ENCODE data around the gene GJD3.
"Not testable (repeated sequence)": the region's sequence is repeated elsewhere in the genome, so short reads cannot be mapped to it uniquely, and the experiment has no call there.

The GJD3 gene

GRCh38 chr17:40367728-40368127 is 3.2 kb upstream of the GJD3 start:
- not testable (repeated sequence) for DNase-seq

DNA sequence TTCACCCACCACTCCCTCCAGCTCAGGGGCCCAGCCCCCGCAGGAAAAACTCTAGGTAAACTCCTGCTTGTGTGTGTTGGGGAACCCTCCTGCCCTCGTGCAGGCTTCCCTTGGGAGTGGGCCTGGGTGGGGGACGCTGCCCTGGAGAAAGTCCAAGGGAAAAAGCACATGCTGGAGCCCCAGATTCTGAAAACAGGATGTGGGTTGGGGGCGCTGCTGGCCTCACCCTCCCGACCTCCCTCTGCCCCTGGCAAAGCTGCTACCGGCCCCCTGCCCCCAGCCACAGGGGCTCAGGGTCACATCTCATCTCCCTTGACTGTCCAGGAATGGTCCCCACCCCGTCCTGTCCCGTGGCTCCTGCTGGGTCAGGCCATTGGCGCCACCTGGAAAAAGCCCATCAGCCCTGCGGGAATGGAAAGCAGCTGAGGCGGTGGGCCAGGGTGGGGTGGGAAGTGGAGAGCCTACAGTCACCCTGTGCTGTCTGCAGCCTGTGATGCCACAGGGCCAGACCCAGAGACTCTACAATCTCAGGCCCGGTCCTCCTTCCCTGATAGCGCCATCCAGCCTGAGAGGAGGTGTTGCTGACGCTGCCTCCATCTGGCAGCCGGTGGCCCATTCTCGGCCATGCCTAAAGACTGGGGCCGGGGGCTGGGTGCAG is 2.5 kb upstream of the GJD3 start:
- no peak for DNase-seq

GRCh38 chr17:40366076-40366860 is 1.7 kb upstream of the GJD3 start:
- DNase-seq = no peak

DNA sequence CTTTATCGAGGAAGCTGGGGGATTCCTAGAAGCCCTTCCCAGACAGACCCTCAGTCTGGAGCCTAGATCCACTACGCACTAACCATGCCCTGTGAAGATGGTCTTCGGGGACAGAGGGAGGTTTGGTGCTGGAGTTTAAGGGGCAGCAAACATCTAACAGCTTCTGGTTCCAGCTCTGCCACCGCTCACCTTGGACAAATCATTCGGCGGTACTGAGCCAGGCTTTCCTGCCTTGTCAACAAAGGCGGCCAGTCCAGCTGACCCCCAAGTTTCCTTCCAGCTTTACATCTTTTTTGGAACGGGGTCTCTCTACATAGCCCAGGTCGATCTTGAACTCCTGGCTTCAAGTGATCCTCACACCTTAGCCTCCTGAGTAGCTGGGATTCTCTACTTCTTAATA is 369 bp upstream of the GJD3 start:
- no peak for DNase-seq

DNA sequence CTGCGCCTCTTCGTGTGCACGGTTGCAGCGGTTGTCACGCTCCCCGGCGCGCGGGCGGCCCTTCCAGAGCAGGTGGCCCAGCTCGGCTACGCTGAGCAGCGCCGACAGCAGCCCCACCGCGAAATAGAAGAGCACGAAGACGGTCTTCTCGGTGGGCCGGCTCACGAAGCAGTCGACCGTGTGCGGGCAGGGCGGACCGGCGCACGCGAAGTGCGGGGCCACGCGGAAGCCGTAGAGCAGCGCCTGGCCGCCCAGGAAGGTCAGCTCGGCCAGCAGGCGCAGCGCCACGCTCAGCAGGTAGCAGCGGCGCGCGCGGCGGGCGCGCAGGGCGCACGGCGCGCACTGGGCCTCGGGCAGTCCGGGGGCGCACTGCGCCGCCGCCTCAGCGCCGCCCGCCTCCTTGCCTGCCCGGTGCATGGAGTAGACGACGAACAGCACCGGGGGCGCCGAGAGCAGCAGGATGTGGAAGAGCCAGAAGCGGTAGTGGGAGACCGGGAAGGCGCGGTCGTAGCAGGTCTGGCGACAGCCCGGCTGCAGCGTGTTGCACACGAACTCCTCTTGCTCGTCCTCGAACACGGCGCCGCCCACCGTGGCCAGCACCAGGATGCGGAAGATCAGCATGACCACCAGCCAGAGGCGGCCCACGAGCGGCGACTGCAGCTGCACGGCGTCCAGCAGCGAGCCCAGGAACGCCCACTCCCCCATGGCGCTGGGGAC is 1.3 kb downstream of the GJD3 start:
- DNase-seq = no peak

DNA sequence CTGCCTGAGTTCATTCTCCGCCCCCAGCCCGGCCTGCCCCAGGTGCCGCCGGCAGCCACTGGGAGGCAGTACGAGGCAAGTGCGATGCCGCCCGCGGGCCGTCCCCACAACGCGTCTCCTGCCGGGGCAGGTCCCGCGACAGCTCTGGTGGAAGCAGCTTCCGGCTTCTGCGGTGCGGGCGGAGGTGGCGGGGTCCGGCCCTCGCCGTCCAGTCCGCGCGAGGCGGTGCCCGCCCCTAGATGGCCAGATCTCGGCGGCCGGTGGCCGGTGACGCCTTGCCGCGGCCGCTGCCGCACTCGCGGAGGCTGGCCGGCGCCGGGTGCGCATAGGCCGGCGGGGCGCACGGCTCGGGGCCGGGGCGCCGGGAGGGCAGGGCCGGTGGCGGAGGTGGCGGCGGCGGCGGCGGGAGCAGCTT is 1.8 kb downstream of the GJD3 start:
- DNase-seq = peak; percentile 90

- no peak for DNase-seq
Observed at GRCh38 chr17:40361925-40362695, 2.4 kb downstream of the GJD3 start.

DNA sequence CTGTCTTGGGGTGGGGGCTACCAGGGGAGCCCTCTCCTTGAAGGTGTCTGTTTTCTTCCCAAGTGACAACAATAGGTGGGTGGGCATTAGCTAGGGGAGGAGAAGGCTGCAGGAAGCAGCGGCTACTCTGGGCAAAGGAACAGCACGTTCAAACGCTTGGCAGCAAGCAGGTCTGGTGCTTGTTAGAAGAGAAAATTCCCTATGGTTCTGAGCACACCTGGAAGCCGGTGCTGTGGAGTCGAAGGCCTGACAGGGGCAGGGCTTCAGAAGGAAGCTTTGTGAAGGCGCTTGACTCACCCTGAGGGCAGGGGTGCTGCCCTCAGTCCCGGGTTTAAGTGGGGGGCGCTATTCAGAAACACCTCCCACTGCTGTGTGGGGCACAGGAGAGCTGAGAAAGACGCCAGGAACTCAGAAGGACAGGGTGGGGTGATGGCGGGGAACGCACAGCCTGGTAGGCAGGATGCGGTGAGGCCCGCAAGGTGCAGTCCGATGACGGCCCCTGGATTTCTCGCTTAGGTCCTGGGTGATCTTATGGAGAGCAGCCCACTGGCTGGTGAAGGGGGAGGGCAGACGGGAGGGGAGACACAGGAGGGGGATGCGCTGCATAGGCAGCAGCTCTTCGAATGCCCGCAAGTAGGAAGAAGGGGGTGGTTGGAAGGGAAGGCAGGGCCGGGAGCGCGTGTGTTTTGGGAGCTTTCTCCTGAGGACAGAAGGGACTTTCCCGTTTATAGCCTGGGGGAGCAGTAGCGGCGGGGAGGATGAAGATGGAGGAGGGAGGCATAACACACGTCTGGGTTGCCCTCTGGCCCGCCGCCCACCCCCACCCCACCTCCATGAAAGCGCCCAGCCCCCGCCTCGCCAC is 3.2 kb downstream of the GJD3 start:
- DNase-seq = no peak

- no peak for DNase-seq
Observed at GRCh38 chr17:40360091-40360490, 4.4 kb downstream of the GJD3 start.

GRCh38 chr17:40358323-40359038 is 6.1 kb downstream of the GJD3 start:
- peak; percentile 88 for DNase-seq

DNA sequence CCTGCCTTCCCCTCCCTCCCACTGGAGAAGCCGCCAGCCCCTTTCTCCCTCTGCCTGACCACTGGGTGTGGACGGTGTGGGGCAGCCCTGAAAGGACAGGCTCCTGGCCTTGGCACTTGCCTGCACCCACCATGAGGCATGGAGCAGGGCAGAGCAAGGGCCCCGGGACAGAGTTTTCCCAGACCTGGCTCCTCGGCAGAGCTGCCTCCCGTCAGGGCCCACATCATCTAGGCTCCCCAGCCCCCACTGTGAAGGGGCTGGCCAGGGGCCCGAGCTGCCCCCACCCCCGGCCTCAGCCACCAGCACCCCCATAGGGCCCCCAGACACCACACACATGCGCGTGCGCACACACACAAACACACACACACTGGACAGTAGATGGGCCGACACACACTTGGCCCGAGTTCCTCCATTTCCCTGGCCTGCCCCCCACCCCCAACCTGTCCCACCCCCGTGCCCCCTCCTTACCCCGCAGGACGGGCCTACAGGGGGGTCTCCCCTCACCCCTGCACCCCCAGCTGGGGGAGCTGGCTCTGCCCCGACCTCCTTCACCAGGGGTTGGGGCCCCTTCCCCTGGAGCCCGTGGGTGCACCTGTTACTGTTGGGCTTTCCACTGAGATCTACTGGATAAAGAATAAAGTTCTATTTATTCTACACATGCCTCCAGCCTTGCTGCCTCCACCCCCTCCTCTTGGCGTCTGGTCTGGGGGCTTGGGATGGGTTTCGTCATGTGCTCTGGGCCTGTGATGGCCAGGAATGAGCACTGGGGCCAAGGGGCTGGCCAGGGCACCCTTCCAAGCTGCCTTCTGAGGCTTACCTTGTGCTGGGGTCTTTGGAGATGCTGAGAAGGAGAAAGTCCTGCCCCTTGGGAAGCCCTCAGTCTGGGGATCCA is 7.3 kb downstream of the GJD3 start:
- no peak for DNase-seq

- DNase-seq = no peak
Observed at GRCh38 chr17:40355804-40356758, 8.5 kb downstream of the GJD3 start.

- peak; percentile 74 for DNase-seq
Observed at GRCh38 chr17:40355123-40355803, 9.3 kb downstream of the GJD3 start.

GRCh38 chr17:40354221-40355122 is 10.1 kb downstream of the GJD3 start:
- no peak for DNase-seq

- DNase-seq = no peak
Observed at GRCh38 chr17:40352779-40353394, 11.7 kb downstream of the GJD3 start.

DNA sequence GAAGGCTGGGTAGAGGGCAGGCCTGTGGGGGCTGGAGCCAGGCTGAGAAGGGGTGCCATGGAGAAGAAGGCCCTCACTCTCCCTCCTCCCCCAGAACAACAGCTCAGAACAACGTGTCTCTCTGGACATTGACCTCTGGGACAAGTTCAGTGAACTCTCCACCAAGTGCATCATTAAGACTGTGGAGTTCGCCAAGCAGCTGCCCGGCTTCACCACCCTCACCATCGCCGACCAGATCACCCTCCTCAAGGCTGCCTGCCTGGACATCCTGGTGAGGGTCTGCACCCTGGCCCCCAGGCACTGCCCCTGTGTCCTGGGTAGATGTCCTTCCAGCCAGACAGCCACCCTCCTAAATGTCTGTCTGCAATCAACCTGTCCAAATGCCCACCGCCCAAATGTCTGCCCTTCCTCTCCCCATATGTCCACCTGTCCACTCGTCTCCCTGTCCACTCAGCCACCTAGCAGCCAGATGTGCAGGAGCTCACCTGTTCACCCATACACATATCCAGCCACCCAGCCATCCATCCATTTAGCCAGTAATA is 12.2 kb downstream of the GJD3 start:
- DNase-seq = no peak
